Right lobe of liver (tissue), 6 donors: ENCODE measurements around the gene HBP1. TPM values are rescaled to one million over a fixed set of nuclear protein-coding genes. Genes with fewer than 3 reads are reported as not detected.
"Not testable (repeated sequence)": the region's sequence is repeated elsewhere in the genome, so short reads cannot be mapped to it uniquely, and the experiment has no call there.

Source experiments
- ATAC-seq, 4 donors: fragments of 200-7000 bp; cut with Tn5 transposase; one replicate each; pipeline ENCODE4 v1.9.1; 2020; ENCODE audit warnings: mild to moderate bottlenecking in 4 of 4, moderate library complexity in 4 of 4
- DNase-seq, 3 donors: peaks; one replicate each; pipeline ENCODE4 v3.0.0-alpha.2; 2020
- H3K27ac ChIP-seq, 3 donors: fragments of 200-600 bp; one replicate each; pipeline ENCODE4 v1.8.0; 2022
- H3K27me3 ChIP-seq, 2 donors: fragments of 200-600 bp; one replicate each; pipeline ENCODE4 v1.8.0; 2022
- H3K36me3 ChIP-seq, 4 donors: fragments of 200-600 bp; sonication (generic) in 1 of 4; one replicate each; pipeline versions ENCODE4 v1.5.1 to v1.8.0; 2017 to 2022; ENCODE audit warnings: control low read depth in 1 of 4
- H3K4me1 ChIP-seq, 4 donors: fragments of 200-600 bp; sonication (generic) in 1 of 4; one replicate each; pipeline versions ENCODE4 v1.5.1 to v1.8.0; 2017 to 2022; ENCODE audit warnings: control low read depth in 1 of 4
- H3K4me3 ChIP-seq, 3 donors: fragments of 200-600 bp; one replicate each; pipeline ENCODE4 v1.8.0; 2022
- H3K9me3 ChIP-seq, 4 donors: fragments of 200-600 bp; sonication (generic) in 1 of 4; one replicate each; pipeline versions ENCODE4 v1.5.1 to v1.8.0; 2017 to 2022; ENCODE audit warnings: control low read depth in 1 of 4
- POLR2A ChIP-seq: fragments of 450-650 bp; IDR thresholded peaks from one replicate; pipeline ENCODE4 v1.6.1; 2017; ENCODE audit warnings: antibody characterized with exemption, mild to moderate bottlenecking
- WGBS: methylation state at CpG from one replicate; pipeline ENCODE4 v1.1.6; 2018; ENCODE audit warnings: low coverage, low lambda C conversion rate; ENCODE audit not compliant: insufficient coverage; ENCODE audit errors: missing lambda C conversion rate; 5-methylcytosine and 5-hydroxymethylcytosine counted together
- intact Hi-C, 2 donors: fragments of 100-400 bp; cut with DNase I; formaldehyde crosslinking; loops; one replicate each; pipeline versions ENCODE4 v1.11.2 to v1.14.1; 2022
- total RNA-seq, 6 experiments: library from RNA; depleted of rRNA in 2 of 6; stranded (reverse); fragments of >200 nt in 2 of 6; fragmentation: NEBNext Ultra II Directional in 3 of 6; extraction: Animal tissue kit (Norgen Biotek cat#: 25700) in 3 of 6; gene quantifications; one replicate each; pipeline versions ENCODE4 v1.1.0 to v1.2.4, GENCODE V29; 2016 to 2023
- TF ChIP-seq, protein P1 (sequence below), 4 donors: fragments of 200-600 bp in 3 of 4; fragments of 450-650 bp in 1 of 4; IDR thresholded peaks; one replicate each; pipeline versions ENCODE4 v1.5.1 to v1.8.0; 2016 to 2022; ENCODE audit warnings: antibody characterized with exemption in 4 of 4, mild to moderate bottlenecking in 2 of 4
- donor health status: DM: no; HTN: yes; CAD: no.
- donor health status: DM: no; HTN: no; CAD: no.
- donor health status: DM: no; HTN: no; CAD: no.
- donor health status: DM: no; HTN: yes; CAD: no.
- donor health status: DM: no; HTN: yes; CAD: no.

HBP1 gene
- total RNA-seq, 6 experiments from 2014 or later = 30.2 to 50.0 (median 36.9) TPM

DNA sequence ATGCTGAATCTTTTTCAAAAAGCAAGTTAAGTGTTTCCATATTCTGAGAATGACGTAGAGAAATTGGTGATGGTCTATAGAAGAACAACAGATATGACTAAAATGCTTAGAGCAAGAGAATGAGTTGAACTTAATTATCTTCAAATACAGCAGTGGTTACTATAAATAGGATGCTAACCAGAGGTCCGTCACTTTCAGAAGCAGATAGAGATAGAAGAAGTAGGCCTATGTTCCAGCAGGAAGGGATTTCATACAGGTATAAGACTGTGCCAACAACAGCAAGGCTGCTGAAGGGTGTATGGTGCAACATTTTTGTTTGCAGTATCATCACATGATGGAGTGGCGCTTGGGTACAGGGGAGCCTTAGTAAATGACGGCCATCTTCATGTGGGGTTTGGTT lies 68.6 kb downstream of the HBP1 start:
- no peaks in the 10 kb centered on the region for H3K36me3 ChIP-seq
- 93% methylated on average over 4 of the region's 4 CpGs for WGBS
- ATAC-seq = no peak

GRCh38 chr7:107242267-107242666 lies 73.5 kb downstream of the HBP1 start:
- Histone ChIP-seq H3K9me3 (no peaks in the 10 kb centered on the region), H3K27me3 (no peaks in the 10 kb centered on the region), H3K27ac (no peak overlapping the region), H3K4me3 (no peak overlapping the region), H3K36me3 (no peaks in the 10 kb centered on the region), H3K4me1 (no peaks in the 10 kb centered on the region)
- no peak for TF ChIP-seq POLR2A
- TF ChIP-seq, protein P1, sequence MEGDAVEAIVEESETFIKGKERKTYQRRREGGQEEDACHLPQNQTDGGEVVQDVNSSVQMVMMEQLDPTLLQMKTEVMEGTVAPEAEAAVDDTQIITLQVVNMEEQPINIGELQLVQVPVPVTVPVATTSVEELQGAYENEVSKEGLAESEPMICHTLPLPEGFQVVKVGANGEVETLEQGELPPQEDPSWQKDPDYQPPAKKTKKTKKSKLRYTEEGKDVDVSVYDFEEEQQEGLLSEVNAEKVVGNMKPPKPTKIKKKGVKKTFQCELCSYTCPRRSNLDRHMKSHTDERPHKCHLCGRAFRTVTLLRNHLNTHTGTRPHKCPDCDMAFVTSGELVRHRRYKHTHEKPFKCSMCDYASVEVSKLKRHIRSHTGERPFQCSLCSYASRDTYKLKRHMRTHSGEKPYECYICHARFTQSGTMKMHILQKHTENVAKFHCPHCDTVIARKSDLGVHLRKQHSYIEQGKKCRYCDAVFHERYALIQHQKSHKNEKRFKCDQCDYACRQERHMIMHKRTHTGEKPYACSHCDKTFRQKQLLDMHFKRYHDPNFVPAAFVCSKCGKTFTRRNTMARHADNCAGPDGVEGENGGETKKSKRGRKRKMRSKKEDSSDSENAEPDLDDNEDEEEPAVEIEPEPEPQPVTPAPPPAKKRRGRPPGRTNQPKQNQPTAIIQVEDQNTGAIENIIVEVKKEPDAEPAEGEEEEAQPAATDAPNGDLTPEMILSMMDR (IDR thresholded peaks at IDR 0.05) = no peak
- DNase-seq (no peak), ATAC-seq (no peak)
- WGBS = 100% methylated on average over 2 of the region's 4 CpGs
- intact Hi-C loops = no loop called here

More for the DNA sequence above, 68.6 kb downstream of the HBP1 start:
- intact Hi-C loops = no loop called here
- Histone ChIP-seq H3K4me3 (no peak overlapping the region), H3K9me3 (no peaks in the 10 kb centered on the region), H3K27me3 (no peaks in the 10 kb centered on the region), H3K4me1 (no peaks in the 10 kb centered on the region), H3K27ac (no peak overlapping the region)
- no peak for DNase-seq
- TF ChIP-seq POLR2A = no peak

- no peak for DNase-seq
- Histone ChIP-seq H3K27ac (no peak overlapping the region), H3K4me3 (no peak overlapping the region), H3K4me1 (no peaks in the 10 kb centered on the region), H3K27me3 (no peaks in the 10 kb centered on the region), H3K9me3 (no peaks in the 10 kb centered on the region), H3K36me3 (no peaks in the 10 kb centered on the region)
- 89% methylated on average over 2 of the region's 2 CpGs for WGBS
- TF ChIP-seq, protein P1 (IDR thresholded peaks at IDR 0.05) = no peak
- no peak for TF ChIP-seq POLR2A
- no peak for ATAC-seq
- intact Hi-C loops = no loop called here
Observed at GRCh38 chr7:107244613-107245012, 75.8 kb downstream of the HBP1 start.

DNA sequence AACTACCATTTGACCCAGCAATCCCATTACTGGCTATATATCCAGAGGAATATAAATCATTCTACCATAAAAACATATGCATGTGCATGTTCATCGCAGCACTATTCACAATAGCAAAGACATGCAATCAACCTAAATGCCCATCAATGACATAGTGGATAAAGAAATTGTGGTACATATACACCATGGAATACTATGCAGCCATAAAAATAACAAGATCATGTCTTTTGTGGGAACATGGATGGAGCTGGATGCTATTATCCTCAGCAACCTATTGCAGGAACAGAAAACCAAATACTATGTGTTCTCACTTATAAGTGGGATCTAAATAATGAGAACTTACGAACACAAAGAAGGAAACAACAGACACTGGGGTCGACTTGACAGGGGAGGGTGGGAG lies 78.0 kb downstream of the HBP1 start:
- H3K27ac ChIP-seq, H3K9me3 ChIP-seq, ATAC-seq, DNase-seq, H3K4me3 ChIP-seq, H3K36me3 ChIP-seq, H3K4me1 ChIP-seq, H3K27me3 ChIP-seq, intact Hi-C loops: not testable (repeated sequence)
- WGBS = 100% methylated on average over 3 of the region's 3 CpGs

- ATAC-seq = no peak
- WGBS = 99% methylated on average over 5 of the region's 5 CpGs
- no peak for DNase-seq
- no peak overlapping the region for H3K4me3 ChIP-seq
- no peaks in the 10 kb centered on the region for H3K36me3 ChIP-seq
- H3K27me3 ChIP-seq = no peaks in the 10 kb centered on the region
- intact Hi-C loops = no loop called here
- H3K4me1 ChIP-seq = no peaks in the 10 kb centered on the region
- no peak overlapping the region for H3K27ac ChIP-seq
- no peaks in the 10 kb centered on the region for H3K9me3 ChIP-seq
- TF ChIP-seq, protein P1 (IDR thresholded peaks at IDR 0.05) = no peak
- TF ChIP-seq POLR2A = no peak
Observed at GRCh38 chr7:107248551-107249316, 79.9 kb downstream of the HBP1 start.
